HL-60 (cell line): ENCODE results near the gene WEE2.

Experiments
- CTCF ChIP-seq: IDR thresholded peaks from one replicate; pipeline ENCODE4 v1.5.1; 2011; ENCODE audit warnings: low read length, control low read depth, inconsistent platforms; ENCODE audit not compliant: insufficient read depth
- GABPA ChIP-seq: IDR thresholded peaks from 2 replicates; pipeline ENCODE4 v1.6.1; 2012; ENCODE audit warnings: low read depth
- REST ChIP-seq: IDR thresholded peaks from 2 replicates; pipeline ENCODE4 v1.6.1; 2012; ENCODE audit warnings: low read depth; ENCODE audit not compliant: insufficient replicate concordance

GRCh38 chr7:141695803-141696289, 12.3 kb upstream of the WEE2 start:
- TF ChIP-seq REST (no peak), CTCF (no peak), GABPA (no peak)
